Measurements from ENCODE around the gene ABI1. TPM values are rescaled to one million over a fixed set of nuclear protein-coding genes. Genes with fewer than 3 reads are reported as not detected.

ABI1 gene
- total and polyA plus RNA-seq, 2 donors (not counting 1 experiment from before 2014, with no cell fraction given) = 37.8 to 80.5 TPM

DNA sequence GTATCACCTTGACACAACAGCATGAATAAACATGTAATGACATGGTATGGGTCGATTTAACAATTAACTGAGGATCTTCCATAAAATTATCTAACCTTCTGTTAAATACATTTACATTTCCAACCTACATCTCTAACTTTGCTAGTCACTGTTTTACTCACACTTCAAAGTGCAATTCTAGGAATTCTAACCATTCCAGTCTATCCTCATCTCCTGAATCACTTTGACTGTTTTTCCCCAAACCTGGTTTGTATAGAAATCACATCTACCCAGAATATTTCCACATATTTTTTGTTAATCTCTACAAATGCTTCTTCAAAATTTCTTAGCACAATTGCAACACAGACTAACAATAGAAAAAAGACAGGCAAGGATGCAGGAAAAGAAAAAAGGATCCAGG, 6.2 kb downstream of the ABI1 start:
- Histone ChIP-seq H3K4me3 (ENCODE audit: control extremely low read depth in 1 of 5, extremely low read depth in 1 of 5, insufficient read depth in 1 of 5, low read depth in 2 of 5, low read length in 4 of 5) (no peak overlapping the region), H3K9me3 (ENCODE audit: control extremely low read depth in 1 of 3, control insufficient read depth in 2 of 3, insufficient read depth in 1 of 3, low read length in 2 of 3) (peaks cover 0 to 4% (median 0%) of the 10 kb centered on the region in 3 donors), H3K79me2 (ENCODE audit: control insufficient read depth, insufficient read depth, low read length) (peaks cover 100% of the 10 kb centered on the region), H3K4me2 (replicated peaks; ENCODE audit: low read depth, low read length, poor library complexity, severe bottlenecking) (peak overlapping the region; percentile 16), H3K27me3 (replicated peaks in 1 of 4; ENCODE audit: control extremely low read depth in 1 of 4, control insufficient read depth in 3 of 4, insufficient read depth in 4 of 4, low read length in 3 of 4) (no peaks in the 10 kb centered on the region), H3K9ac (ENCODE audit: low read length) (no peak overlapping the region), H3K27ac (ENCODE audit: low read length in 2 of 2) (peak overlapping the region in 1 of 2 donors; percentile 8), H3K4me1 (ENCODE audit: control insufficient read depth in 2 of 2, insufficient read depth in 2 of 2, low read length in 2 of 2) (peaks cover 42 to 66% of the 10 kb centered on the region in 2 donors), H2AFZ (ENCODE audit: insufficient read depth, low read depth, low read length, poor library complexity, severe bottlenecking) (no peak overlapping the region), H4K20me1 (ENCODE audit: control insufficient read depth, insufficient read depth, low read length, poor library complexity, severe bottlenecking) (peaks cover 75% of the 10 kb centered on the region), H3K36me3 (replicated peaks in 1 of 2; ENCODE audit: control extremely low read depth in 1 of 2, control insufficient read depth in 1 of 2, extremely low read depth in 1 of 2, insufficient read depth in 2 of 2, low read length in 1 of 2) (no peaks in the 10 kb centered on the region)
- H3K9me3 Mint-ChIP-seq (ENCODE audit: insufficient read depth) = no peaks in the 10 kb centered on the region
- peak overlapping the region; percentile 20 for H3K27ac Mint-ChIP-seq
- no peak for TF ChIP-seq EZH2 (IDR thresholded peaks at IDR 0.05; ENCODE audit: borderline replicate concordance, insufficient read depth, low read depth, low read length, poor library complexity, severe bottlenecking)
- TF ChIP-seq, protein P1, sequence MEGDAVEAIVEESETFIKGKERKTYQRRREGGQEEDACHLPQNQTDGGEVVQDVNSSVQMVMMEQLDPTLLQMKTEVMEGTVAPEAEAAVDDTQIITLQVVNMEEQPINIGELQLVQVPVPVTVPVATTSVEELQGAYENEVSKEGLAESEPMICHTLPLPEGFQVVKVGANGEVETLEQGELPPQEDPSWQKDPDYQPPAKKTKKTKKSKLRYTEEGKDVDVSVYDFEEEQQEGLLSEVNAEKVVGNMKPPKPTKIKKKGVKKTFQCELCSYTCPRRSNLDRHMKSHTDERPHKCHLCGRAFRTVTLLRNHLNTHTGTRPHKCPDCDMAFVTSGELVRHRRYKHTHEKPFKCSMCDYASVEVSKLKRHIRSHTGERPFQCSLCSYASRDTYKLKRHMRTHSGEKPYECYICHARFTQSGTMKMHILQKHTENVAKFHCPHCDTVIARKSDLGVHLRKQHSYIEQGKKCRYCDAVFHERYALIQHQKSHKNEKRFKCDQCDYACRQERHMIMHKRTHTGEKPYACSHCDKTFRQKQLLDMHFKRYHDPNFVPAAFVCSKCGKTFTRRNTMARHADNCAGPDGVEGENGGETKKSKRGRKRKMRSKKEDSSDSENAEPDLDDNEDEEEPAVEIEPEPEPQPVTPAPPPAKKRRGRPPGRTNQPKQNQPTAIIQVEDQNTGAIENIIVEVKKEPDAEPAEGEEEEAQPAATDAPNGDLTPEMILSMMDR (IDR thresholded peaks at IDR 0.05) = no peak
- ATAC-seq (ENCODE audit: low read depth) (no peak), DNase-seq (no peak)
- no peaks in the 10 kb centered on the region for H3K27me3 Mint-ChIP-seq
- peaks cover 66% of the 10 kb centered on the region for H3K4me1 Mint-ChIP-seq
- POLR2A ChIA-PET = no interaction called here
- intact Hi-C loops (cut with micrococcal nuclease) = loop anchor here (2.0 kb wide), 1 partner anchor 14 kb away; no protein-coding TSS in a partner anchor
- CTCF ChIA-PET = interaction anchor here (1.2 kb wide), 1 partner anchor 128 kb away, joined by 3 read pairs; no protein-coding TSS in a partner anchor
- WGBS (ENCODE audit: insufficient coverage) = no CpG with 5 or more reads among the region's 1 CpG
- H3K4me3 Mint-ChIP-seq = no peak overlapping the region

DNA sequence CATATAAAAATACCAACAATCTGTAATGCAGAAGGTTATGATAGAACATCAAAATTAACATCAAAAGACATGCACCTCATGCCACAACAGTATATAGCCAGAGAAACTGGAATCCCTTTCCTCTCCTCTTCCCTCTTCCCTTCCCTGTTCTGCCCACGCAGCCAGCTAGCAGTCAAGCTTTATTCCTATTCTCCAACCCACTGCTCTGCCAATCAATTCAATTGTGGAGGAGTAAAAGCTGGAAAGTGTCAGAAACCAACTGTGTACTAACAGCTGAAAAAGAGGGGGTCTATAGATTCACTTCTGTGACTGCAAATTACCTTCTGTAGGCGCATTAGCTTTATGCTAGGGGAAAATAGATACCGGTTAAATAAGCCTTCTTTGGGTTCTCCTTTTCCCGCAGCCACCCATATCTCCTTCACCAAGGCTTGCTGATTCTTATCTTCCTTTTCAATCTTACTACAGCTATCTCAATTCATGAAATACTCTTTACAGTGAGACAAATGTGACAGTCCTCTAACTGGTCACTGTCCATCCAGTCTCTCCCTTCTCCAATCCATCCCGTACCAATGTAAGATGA, 16.3 kb downstream of the ABI1 start:
- Histone ChIP-seq H2AFZ (ENCODE audit: insufficient read depth, low read depth, low read length, poor library complexity, severe bottlenecking) (no peak overlapping the region), H3K27me3 (replicated peaks in 1 of 4; ENCODE audit: control extremely low read depth in 1 of 4, control insufficient read depth in 3 of 4, insufficient read depth in 4 of 4, low read length in 3 of 4) (no peaks in the 10 kb centered on the region), H3K4me2 (replicated peaks; ENCODE audit: low read depth, low read length, poor library complexity, severe bottlenecking) (peak overlapping the region; percentile 4), H3K4me1 (ENCODE audit: control insufficient read depth in 2 of 2, insufficient read depth in 2 of 2, low read length in 2 of 2) (peaks cover 41% of the 10 kb centered on the region in 2 donors), H3K4me3 (ENCODE audit: control extremely low read depth in 1 of 5, extremely low read depth in 1 of 5, insufficient read depth in 1 of 5, low read depth in 2 of 5, low read length in 4 of 5) (no peak overlapping the region), H3K9ac (ENCODE audit: low read length) (no peak overlapping the region), H3K9me3 (ENCODE audit: control extremely low read depth in 1 of 3, control insufficient read depth in 2 of 3, insufficient read depth in 1 of 3, low read length in 2 of 3) (peaks cover 0 to 8% (median 0%) of the 10 kb centered on the region in 3 donors), H3K36me3 (replicated peaks in 1 of 2; ENCODE audit: control extremely low read depth in 1 of 2, control insufficient read depth in 1 of 2, extremely low read depth in 1 of 2, insufficient read depth in 2 of 2, low read length in 1 of 2) (peaks cover 0 to 3% of the 10 kb centered on the region in 2 experiments), H3K27ac (ENCODE audit: low read length in 2 of 2) (peak overlapping the region in 1 of 2 donors; percentile 44), H3K79me2 (ENCODE audit: control insufficient read depth, insufficient read depth, low read length) (peaks cover 99% of the 10 kb centered on the region), H4K20me1 (ENCODE audit: control insufficient read depth, insufficient read depth, low read length, poor library complexity, severe bottlenecking) (peaks cover 91% of the 10 kb centered on the region)
- no peak for TF ChIP-seq EZH2 (IDR thresholded peaks at IDR 0.05; ENCODE audit: borderline replicate concordance, insufficient read depth, low read depth, low read length, poor library complexity, severe bottlenecking)
- TF ChIP-seq, protein P1 (IDR thresholded peaks at IDR 0.05) = no peak
- Mint-ChIP-seq H3K4me1 (peaks cover 60% of the 10 kb centered on the region), H3K9me3 (ENCODE audit: insufficient read depth) (no peaks in the 10 kb centered on the region), H3K27me3 (no peaks in the 10 kb centered on the region), H3K27ac (peak overlapping the region; percentile 54), H3K4me3 (peak overlapping the region; percentile 6)
- POLR2A ChIA-PET = interaction anchor here (0.8 kb wide), 1 partner anchor 49 kb away, joined by 3 read pairs; no protein-coding TSS in a partner anchor
- ATAC-seq (ENCODE audit: low read depth) (no peak), DNase-seq (no peak)
- intact Hi-C loops (cut with micrococcal nuclease) = loop anchor here (5.0 kb wide), 1 partner anchor 47 kb away; no protein-coding TSS in a partner anchor
- CTCF ChIA-PET = interaction anchor here (0.9 to 1.3 kb wide), 2 partner anchors 12 to 22 kb away, joined by 3 to 8 read pairs; no protein-coding TSS in a partner anchor
- 29% methylated on average over 2 of the region's 5 CpGs for WGBS (ENCODE audit: insufficient coverage)

All from B cell (primary cell).